ENCODE results near the gene COQ9. TPM values are rescaled to one million over a fixed set of nuclear protein-coding genes. Genes with fewer than 3 reads are reported as not detected.
"Not testable (repeated sequence)": the region's sequence is repeated elsewhere in the genome, so short reads cannot be mapped to it uniquely, and the experiment has no call there.

The COQ9 gene
- total RNA-seq, 1 experiment from 2014 or later: 46.9 TPM

DNA sequence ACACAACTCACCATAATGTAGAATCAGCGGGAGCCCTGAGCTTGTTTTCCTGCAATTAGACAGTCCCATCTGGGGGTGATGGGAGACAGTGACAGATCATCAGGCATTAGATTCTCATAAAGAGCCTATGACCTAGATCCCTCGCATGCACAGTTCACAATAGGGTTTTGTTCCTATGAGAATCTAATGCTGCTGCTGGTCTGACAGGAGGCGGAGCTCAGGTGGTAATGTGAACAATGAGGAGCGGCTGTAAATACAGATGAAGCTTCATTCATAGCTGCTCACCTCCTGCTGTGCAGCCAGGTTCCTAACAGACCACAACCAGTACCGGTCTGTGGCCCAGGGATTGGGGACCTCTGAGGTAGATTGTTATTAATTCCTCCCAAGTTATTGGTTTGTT is 42.0 kb downstream of the COQ9 start:
- Histone ChIP-seq H3K36me3 (ENCODE audit: insufficient read depth, low read length) (no peaks in the 10 kb centered on the region), H3K27ac (ENCODE audit: low read length) (no peak overlapping the region), H3K4me3 (ENCODE audit: low read length) (no peak overlapping the region), H3K4me1 (ENCODE audit: low read length) (peaks cover 4% of the 10 kb centered on the region), H3K9me2 (replicated peaks; ENCODE audit: insufficient read depth, low read length) (no peaks in the 10 kb centered on the region), H3K9ac (ENCODE audit: low read length) (no peak overlapping the region), H3K27me3 (ENCODE audit: low read length) (no peaks in the 10 kb centered on the region), H3K4me2 (ENCODE audit: low read depth, low read length, poor library complexity, severe bottlenecking) (no peak overlapping the region), H4K20me1 (ENCODE audit: insufficient read depth, low read depth, low read length) (peaks cover 5% of the 10 kb centered on the region; the same call in 1 of the 2 replicates), H3K79me2 (ENCODE audit: low read length) (no peaks in the 10 kb centered on the region), H2AFZ (ENCODE audit: low read length) (no peak overlapping the region), H3K9me3 (ENCODE audit: low read length) (no peaks in the 10 kb centered on the region)
- DNase-seq: no peak

DNA sequence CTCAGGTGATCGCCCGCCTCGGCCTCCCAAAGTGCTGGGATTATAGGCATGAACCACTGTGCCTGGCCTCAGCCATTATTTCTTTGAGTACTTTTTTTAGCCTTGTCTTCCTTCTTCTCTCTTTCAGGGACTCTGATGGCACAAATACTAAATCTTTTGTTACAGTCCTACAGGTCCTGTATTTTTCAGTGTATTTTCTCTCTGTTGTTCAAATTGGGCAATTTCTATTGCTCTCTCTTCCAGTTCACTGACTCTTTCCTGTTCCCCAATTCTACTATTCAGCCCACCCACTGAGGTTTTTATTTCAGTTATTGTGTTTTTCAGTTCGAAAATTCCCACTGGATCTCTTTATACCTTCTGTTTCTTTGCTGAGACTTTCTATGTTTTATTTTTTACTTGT is 46.5 kb downstream of the COQ9 start:
- H3K9me3 ChIP-seq (ENCODE audit: low read length): no peaks in the 10 kb centered on the region
- H3K9ac ChIP-seq (ENCODE audit: low read length): no peak overlapping the region
- H3K9me2 ChIP-seq (replicated peaks; ENCODE audit: insufficient read depth, low read length): no peaks in the 10 kb centered on the region
- no peak for DNase-seq
- no peaks in the 10 kb centered on the region for H4K20me1 ChIP-seq (ENCODE audit: insufficient read depth, low read depth, low read length)
- H2AFZ ChIP-seq (ENCODE audit: low read length): no peak overlapping the region
- H3K4me3 ChIP-seq (ENCODE audit: low read length): no peak overlapping the region
- no peak overlapping the region for H3K4me2 ChIP-seq (ENCODE audit: low read depth, low read length, poor library complexity, severe bottlenecking)
- no peaks in the 10 kb centered on the region for H3K27me3 ChIP-seq (ENCODE audit: low read length)
- H3K36me3 ChIP-seq (ENCODE audit: insufficient read depth, low read length): no peaks in the 10 kb centered on the region
- H3K79me2 ChIP-seq (ENCODE audit: low read length): no peaks in the 10 kb centered on the region
- no peak overlapping the region for H3K27ac ChIP-seq (ENCODE audit: low read length)
- H3K4me1 ChIP-seq (ENCODE audit: low read length): no peaks in the 10 kb centered on the region

DNA sequence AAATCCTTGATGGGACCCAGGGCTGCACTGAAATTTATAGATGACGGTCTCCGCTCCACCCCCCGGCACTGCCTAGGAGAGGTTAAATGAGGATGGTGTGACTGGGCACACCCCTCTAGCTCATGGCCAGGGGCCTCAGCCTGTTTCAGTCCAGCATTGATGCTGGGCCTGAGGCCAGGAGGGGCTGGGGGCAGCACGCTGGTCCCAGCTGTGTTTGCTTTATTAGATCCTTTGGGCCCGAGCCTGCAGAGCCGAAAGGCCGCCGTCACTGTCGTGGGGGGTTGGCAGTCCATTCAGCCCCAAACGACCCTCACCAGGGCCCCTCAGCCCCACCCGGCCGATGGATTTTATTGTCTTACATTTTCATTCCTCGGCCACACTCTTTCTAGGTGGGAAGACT is 49.8 kb downstream of the COQ9 start:
- no peaks in the 10 kb centered on the region for H4K20me1 ChIP-seq (ENCODE audit: insufficient read depth, low read depth, low read length)
- no peaks in the 10 kb centered on the region for H3K9me2 ChIP-seq (replicated peaks; ENCODE audit: insufficient read depth, low read length)
- no peak for DNase-seq
- no peak overlapping the region for H3K4me3 ChIP-seq (ENCODE audit: low read length)
- H3K4me1 ChIP-seq (ENCODE audit: low read length): no peaks in the 10 kb centered on the region
- no peak overlapping the region for H2AFZ ChIP-seq (ENCODE audit: low read length)
- no peaks in the 10 kb centered on the region for H3K79me2 ChIP-seq (ENCODE audit: low read length)
- H3K9ac ChIP-seq (ENCODE audit: low read length): no peak overlapping the region
- no peaks in the 10 kb centered on the region for H3K9me3 ChIP-seq (ENCODE audit: low read length)
- H3K27ac ChIP-seq (ENCODE audit: low read length): no peak overlapping the region
- H3K27me3 ChIP-seq (ENCODE audit: low read length): no peaks in the 10 kb centered on the region
- H3K36me3 ChIP-seq (ENCODE audit: insufficient read depth, low read length): no peaks in the 10 kb centered on the region
- H3K4me2 ChIP-seq (ENCODE audit: low read depth, low read length, poor library complexity, severe bottlenecking): no peak overlapping the region

DNA sequence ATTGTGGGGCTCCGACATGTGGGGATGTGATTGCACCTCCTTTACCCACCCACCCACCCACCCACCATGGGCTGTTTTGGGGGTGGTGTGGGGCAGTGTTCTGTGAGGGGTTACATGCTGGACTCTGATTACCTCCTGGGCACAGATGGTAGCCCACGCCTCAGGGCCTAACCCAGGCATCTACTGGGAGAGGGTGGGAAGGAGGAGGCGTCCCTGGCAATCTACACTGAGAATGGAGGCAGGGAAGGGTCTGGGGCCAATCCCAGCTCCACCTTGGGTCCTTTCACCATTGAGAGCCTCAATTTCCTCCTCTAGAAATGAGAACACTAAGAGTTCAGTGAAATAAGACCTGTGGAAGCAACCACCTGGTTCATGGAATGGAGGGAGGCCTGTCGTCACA is 50.8 kb downstream of the COQ9 start:
- DNase-seq: no peak
- Histone ChIP-seq H3K27me3 (ENCODE audit: low read length) (no peaks in the 10 kb centered on the region), H2AFZ (ENCODE audit: low read length) (no peak overlapping the region), H3K36me3 (ENCODE audit: insufficient read depth, low read length) (no peaks in the 10 kb centered on the region), H3K27ac (ENCODE audit: low read length) (no peak overlapping the region), H3K9me3 (ENCODE audit: low read length) (no peaks in the 10 kb centered on the region), H3K9me2 (replicated peaks; ENCODE audit: insufficient read depth, low read length) (no peaks in the 10 kb centered on the region), H4K20me1 (ENCODE audit: insufficient read depth, low read depth, low read length) (no peaks in the 10 kb centered on the region), H3K9ac (ENCODE audit: low read length) (no peak overlapping the region), H3K79me2 (ENCODE audit: low read length) (no peaks in the 10 kb centered on the region), H3K4me3 (ENCODE audit: low read length) (no peak overlapping the region), H3K4me2 (ENCODE audit: low read depth, low read length, poor library complexity, severe bottlenecking) (no peak overlapping the region), H3K4me1 (ENCODE audit: low read length) (no peaks in the 10 kb centered on the region)

DNA sequence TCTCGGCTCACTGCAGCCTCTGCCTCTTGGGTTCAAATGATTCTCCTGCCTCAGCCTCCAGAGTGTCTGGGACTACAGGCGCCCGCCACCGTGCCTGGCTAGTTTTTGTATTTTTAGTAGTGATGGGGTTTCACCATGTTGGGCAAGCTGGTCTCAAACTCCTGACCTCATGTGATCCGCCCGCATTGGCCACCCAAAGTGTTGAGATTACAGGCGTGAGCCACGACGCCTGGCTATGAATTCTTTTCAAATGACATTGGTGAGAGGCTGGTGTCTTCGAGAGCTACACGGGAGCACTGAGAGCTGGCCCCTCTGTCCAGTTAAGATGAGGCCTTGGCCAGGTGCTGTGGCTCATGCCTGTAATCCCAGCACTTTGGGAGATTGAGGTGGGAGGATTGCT is 52.7 kb downstream of the COQ9 start:
- H3K4me3 ChIP-seq (ENCODE audit: low read length); H2AFZ ChIP-seq (ENCODE audit: low read length); H3K9me2 ChIP-seq (replicated peaks; ENCODE audit: insufficient read depth, low read length); H3K4me1 ChIP-seq (ENCODE audit: low read length); H3K79me2 ChIP-seq (ENCODE audit: low read length); H3K27me3 ChIP-seq (ENCODE audit: low read length); H3K4me2 ChIP-seq (ENCODE audit: low read depth, low read length, poor library complexity, severe bottlenecking); H3K9me3 ChIP-seq (ENCODE audit: low read length); H3K27ac ChIP-seq (ENCODE audit: low read length); DNase-seq; H3K9ac ChIP-seq (ENCODE audit: low read length); H4K20me1 ChIP-seq (ENCODE audit: insufficient read depth, low read depth, low read length); H3K36me3 ChIP-seq (ENCODE audit: insufficient read depth, low read length): not testable (repeated sequence)

DNA sequence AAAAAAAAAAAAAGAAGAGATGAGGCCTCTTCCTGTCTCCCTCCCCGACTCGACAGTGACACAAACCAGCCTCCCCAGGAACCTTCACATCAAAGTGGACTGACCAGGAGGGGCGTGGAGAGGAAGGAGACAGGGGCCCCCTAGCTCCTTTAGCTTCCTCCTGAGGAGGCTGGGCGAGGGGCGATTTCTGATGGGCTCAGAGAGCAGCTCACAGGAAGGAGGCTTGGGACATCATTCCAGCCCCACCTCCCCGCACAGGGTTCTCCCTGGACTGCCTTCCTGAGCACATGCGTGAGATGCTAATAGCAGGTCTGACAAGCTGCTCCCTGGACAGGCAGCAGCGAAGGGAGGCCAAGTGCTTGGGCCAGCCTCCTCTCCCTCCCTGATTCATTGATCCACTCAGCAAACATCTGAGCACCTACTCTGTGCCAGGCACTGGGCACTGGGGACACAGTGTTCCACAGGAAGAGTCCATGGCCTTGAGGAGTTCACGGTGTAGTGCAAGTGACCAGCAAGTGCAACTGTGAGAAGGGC is 53.4 kb downstream of the COQ9 start:
- Histone ChIP-seq H3K4me3 (ENCODE audit: low read length) (no peak overlapping the region), H3K9ac (ENCODE audit: low read length) (no peak overlapping the region), H3K36me3 (ENCODE audit: insufficient read depth, low read length) (no peaks in the 10 kb centered on the region), H2AFZ (ENCODE audit: low read length) (no peak overlapping the region), H3K79me2 (ENCODE audit: low read length) (no peaks in the 10 kb centered on the region), H3K27me3 (ENCODE audit: low read length) (no peaks in the 10 kb centered on the region), H4K20me1 (ENCODE audit: insufficient read depth, low read depth, low read length) (no peaks in the 10 kb centered on the region), H3K9me3 (ENCODE audit: low read length) (no peaks in the 10 kb centered on the region), H3K9me2 (replicated peaks; ENCODE audit: insufficient read depth, low read length) (no peaks in the 10 kb centered on the region), H3K27ac (ENCODE audit: low read length) (no peak overlapping the region), H3K4me1 (ENCODE audit: low read length) (no peaks in the 10 kb centered on the region), H3K4me2 (ENCODE audit: low read depth, low read length, poor library complexity, severe bottlenecking) (no peak overlapping the region)
- DNase-seq: no peak

DNA sequence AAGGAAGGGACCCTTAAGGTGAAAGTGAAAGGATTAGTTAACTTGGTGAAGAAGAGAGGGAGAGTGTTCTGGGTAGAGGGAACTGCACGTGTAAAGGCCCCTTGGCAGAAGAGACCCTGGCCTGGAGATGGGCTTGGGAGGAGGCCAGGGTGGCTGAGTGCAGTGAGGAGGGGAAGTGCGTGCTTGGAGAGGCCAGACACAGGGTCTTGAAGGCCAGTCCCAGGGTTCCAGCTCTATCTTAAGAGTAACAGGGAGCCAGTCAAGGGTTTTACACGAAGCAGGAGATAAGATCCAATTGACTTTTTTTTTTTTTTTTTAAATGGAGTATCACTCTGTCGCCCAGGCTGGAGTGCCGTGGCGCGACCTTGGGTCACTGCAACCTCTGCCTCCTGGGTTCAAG is 54.2 kb downstream of the COQ9 start:
- DNase-seq: no peak

DNA sequence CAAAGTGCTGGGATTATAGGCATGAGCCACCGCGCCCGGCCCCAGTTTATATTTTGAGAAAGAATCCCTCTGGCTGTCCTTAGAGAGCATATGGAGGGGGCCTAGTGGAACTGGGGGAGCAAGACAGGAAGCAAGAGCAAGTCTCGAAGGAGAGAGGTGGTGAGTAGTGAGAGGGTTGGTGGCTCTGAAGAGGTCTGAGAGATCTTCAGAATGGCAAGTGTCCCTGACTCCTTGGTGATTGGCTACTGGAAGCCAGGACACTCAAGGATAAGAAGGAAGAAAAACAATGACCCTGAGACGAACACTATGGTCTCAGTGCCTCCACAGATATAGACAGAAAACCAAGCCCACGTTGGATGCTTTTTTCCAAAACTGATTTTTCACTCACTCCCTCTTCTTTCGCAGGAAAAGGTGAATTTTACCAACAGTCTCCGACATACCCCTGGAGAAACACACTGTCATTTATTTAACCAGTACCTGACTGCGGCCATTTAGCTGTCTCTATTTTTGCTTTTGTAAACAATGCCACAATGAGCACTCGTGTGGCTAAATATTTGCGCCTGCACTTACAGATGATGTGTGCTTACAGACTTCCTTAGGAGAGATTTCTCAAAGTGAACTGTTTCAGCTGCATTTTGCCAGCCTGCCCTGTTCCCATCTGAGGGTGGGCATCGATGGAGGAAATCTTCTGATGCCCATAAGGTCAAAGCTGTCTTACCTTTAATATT is 54.9 kb downstream of the COQ9 start:
- H3K4me1 ChIP-seq (ENCODE audit: low read length): no peaks in the 10 kb centered on the region
- no peaks in the 10 kb centered on the region for H3K79me2 ChIP-seq (ENCODE audit: low read length)
- no peaks in the 10 kb centered on the region for H4K20me1 ChIP-seq (ENCODE audit: insufficient read depth, low read depth, low read length)
- no peaks in the 10 kb centered on the region for H3K27me3 ChIP-seq (ENCODE audit: low read length)
- H3K9me3 ChIP-seq (ENCODE audit: low read length): no peaks in the 10 kb centered on the region
- H3K4me3 ChIP-seq (ENCODE audit: low read length): no peak overlapping the region
- H3K9me2 ChIP-seq (replicated peaks; ENCODE audit: insufficient read depth, low read length): no peaks in the 10 kb centered on the region
- no peak overlapping the region for H3K9ac ChIP-seq (ENCODE audit: low read length)
- no peaks in the 10 kb centered on the region for H3K36me3 ChIP-seq (ENCODE audit: insufficient read depth, low read length)
- no peak overlapping the region for H3K4me2 ChIP-seq (ENCODE audit: low read depth, low read length, poor library complexity, severe bottlenecking)
- DNase-seq: no peak
- no peak overlapping the region for H2AFZ ChIP-seq (ENCODE audit: low read length)
- H3K27ac ChIP-seq (ENCODE audit: low read length): no peak overlapping the region

More for the DNA sequence above, 54.2 kb downstream of the COQ9 start:
- Histone ChIP-seq H4K20me1 (ENCODE audit: insufficient read depth, low read depth, low read length) (no peaks in the 10 kb centered on the region), H3K9ac (ENCODE audit: low read length) (no peak overlapping the region), H2AFZ (ENCODE audit: low read length) (no peak overlapping the region), H3K27ac (ENCODE audit: low read length) (no peak overlapping the region), H3K79me2 (ENCODE audit: low read length) (no peaks in the 10 kb centered on the region), H3K4me2 (ENCODE audit: low read depth, low read length, poor library complexity, severe bottlenecking) (no peak overlapping the region), H3K36me3 (ENCODE audit: insufficient read depth, low read length) (no peaks in the 10 kb centered on the region), H3K4me3 (ENCODE audit: low read length) (no peak overlapping the region), H3K9me2 (replicated peaks; ENCODE audit: insufficient read depth, low read length) (no peaks in the 10 kb centered on the region), H3K9me3 (ENCODE audit: low read length) (no peaks in the 10 kb centered on the region), H3K27me3 (ENCODE audit: low read length) (no peaks in the 10 kb centered on the region), H3K4me1 (ENCODE audit: low read length) (no peaks in the 10 kb centered on the region)

All from Karpas-422 (cell line).